Body of pancreas (tissue), 4 donors: ENCODE measurements around the gene C6orf136.

Experiments used
- POLR2A ChIP-seq, 3 donors: fragments of 450-650 bp; IDR thresholded peaks; one replicate each; pipeline ENCODE4 v1.6.1; 2016; ENCODE audit warnings: antibody characterized with exemption in 3 of 3, mild to moderate bottlenecking in 2 of 3
- TF ChIP-seq, protein P1 (sequence below), 7 experiments: fragments of 450-650 bp in 4 of 7; fragments of 200-600 bp in 3 of 7; sonication (generic) in 3 of 7; IDR thresholded peaks; one replicate each; pipeline ENCODE4 v1.5.1; 2016 to 2019; ENCODE audit warnings: antibody characterized with exemption in 7 of 7

DNA sequence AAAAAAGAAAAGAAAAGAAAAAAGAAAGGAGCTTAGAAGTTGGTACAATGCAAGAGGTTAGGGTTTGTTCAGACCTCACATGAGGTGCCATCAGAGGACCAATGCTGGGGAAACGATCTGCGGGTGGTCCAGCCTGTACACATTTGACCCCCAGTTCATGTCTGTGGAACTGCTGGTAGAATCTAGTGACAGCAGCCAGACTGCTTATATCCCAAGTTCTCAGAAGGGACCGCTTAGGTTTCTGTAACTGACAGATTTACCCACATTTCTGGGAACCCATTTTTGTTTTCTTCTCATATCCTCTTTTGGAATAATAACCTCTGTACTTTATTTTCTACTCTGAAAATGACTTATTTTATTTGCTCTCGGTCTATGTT is 34.8 kb downstream of the C6orf136 start:
- TF ChIP-seq, protein P1, sequence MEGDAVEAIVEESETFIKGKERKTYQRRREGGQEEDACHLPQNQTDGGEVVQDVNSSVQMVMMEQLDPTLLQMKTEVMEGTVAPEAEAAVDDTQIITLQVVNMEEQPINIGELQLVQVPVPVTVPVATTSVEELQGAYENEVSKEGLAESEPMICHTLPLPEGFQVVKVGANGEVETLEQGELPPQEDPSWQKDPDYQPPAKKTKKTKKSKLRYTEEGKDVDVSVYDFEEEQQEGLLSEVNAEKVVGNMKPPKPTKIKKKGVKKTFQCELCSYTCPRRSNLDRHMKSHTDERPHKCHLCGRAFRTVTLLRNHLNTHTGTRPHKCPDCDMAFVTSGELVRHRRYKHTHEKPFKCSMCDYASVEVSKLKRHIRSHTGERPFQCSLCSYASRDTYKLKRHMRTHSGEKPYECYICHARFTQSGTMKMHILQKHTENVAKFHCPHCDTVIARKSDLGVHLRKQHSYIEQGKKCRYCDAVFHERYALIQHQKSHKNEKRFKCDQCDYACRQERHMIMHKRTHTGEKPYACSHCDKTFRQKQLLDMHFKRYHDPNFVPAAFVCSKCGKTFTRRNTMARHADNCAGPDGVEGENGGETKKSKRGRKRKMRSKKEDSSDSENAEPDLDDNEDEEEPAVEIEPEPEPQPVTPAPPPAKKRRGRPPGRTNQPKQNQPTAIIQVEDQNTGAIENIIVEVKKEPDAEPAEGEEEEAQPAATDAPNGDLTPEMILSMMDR (IDR thresholded peaks at IDR 0.05) = no peak
- TF ChIP-seq POLR2A (IDR thresholded peaks at IDR 0.05) = no peak
